GM20000 (cell line): ENCODE results near the gene PPP2R5E.

Experiments used
- DNase-seq: peaks from one replicate; pipeline ENCODE4 v3.0.0; 2012; ENCODE audit warnings: low spot score
- TF ChIP-seq, protein P1 (sequence below): IDR thresholded peaks from 2 replicates; pipeline ENCODE4 v1.5.1; 2012; ENCODE audit warnings: mild to moderate bottlenecking, control low read depth; ENCODE audit errors: extremely low read depth, missing control alignments

Gene PPP2R5E

DNA sequence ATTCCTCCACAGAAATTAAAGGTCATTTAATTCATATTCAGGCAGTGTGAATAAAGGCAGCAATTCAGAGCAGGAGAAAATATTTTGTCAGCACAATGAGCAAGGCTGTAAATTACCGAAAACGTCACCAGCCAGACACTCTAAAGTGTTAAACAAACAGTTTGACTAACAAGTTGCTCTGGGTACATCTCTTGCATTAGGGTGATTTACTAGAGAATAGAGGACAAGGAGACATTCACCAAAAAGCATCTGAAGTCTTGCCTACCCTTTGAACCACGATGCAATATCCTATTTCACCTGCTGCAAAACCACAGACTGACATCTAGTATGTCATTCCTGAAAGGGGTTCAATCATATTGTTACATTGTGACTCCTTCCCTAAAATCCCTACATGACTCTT lies 197.4 kb downstream of the PPP2R5E start:
- DNase-seq, result no peak
- TF ChIP-seq, protein P1, sequence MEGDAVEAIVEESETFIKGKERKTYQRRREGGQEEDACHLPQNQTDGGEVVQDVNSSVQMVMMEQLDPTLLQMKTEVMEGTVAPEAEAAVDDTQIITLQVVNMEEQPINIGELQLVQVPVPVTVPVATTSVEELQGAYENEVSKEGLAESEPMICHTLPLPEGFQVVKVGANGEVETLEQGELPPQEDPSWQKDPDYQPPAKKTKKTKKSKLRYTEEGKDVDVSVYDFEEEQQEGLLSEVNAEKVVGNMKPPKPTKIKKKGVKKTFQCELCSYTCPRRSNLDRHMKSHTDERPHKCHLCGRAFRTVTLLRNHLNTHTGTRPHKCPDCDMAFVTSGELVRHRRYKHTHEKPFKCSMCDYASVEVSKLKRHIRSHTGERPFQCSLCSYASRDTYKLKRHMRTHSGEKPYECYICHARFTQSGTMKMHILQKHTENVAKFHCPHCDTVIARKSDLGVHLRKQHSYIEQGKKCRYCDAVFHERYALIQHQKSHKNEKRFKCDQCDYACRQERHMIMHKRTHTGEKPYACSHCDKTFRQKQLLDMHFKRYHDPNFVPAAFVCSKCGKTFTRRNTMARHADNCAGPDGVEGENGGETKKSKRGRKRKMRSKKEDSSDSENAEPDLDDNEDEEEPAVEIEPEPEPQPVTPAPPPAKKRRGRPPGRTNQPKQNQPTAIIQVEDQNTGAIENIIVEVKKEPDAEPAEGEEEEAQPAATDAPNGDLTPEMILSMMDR, result no peak

DNA sequence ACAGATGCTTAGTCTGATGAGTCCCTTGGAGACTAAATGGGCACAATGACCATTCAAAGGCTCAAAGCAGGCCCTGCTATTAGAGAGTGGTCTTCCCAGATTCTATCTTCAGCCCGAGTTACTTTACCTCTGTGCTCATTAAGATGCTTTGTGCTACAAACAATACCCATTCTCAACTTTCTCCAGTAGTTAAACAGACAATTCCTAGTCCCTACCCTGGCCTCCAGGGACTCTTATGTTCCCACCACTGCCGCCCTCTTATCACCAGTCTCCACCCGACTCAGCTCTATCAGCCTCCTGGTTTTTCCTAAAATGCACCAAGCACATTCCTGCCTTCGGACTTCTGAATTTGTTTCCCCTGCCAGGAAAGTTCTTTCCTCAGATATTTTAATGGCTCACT lies 198.8 kb downstream of the PPP2R5E start:
- TF ChIP-seq, protein P1, result no peak
- no peak for DNase-seq

DNA sequence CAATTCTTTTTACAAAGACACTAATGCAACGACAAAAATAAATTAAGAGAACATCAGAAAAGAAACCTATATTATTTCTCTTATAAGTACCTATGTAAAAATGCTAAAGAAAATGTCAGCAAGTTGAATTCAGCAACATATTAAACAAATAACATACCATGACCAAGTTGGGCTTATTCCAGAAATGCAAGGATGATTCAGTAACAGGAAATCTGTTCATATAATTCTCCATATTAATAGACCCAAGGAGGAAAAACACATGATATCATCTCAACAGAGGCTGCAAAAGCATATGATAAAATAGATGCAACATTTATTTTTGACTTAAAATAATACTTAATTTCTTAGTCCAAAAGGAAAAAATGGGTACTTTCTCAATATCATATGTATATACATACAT lies 199.3 kb downstream of the PPP2R5E start:
- DNase-seq, result no peak

DNA sequence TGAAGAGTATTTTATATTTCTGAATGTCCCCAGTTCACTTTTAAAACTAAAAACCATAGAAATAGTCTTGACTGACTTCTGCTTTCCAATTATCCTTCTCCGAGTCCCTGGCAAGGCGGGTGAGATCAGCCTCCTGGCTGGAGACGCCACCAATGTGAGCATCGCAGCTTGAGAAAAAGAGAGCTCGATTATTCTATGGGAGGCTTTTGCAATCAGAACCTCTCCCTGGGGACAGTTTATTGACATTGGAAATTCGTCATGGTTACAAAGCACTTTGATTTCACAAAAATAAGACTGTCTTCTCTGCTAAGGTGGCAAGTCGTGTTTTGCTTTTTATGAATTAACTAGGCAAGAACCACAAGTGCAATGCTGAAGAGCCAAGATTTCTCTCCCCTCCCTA lies 200.8 kb downstream of the PPP2R5E start:
- TF ChIP-seq, protein P1, result no peak
- DNase-seq, result no peak

More for the DNA sequence above, 199.3 kb downstream of the PPP2R5E start:
- TF ChIP-seq, protein P1, result no peak

DNA sequence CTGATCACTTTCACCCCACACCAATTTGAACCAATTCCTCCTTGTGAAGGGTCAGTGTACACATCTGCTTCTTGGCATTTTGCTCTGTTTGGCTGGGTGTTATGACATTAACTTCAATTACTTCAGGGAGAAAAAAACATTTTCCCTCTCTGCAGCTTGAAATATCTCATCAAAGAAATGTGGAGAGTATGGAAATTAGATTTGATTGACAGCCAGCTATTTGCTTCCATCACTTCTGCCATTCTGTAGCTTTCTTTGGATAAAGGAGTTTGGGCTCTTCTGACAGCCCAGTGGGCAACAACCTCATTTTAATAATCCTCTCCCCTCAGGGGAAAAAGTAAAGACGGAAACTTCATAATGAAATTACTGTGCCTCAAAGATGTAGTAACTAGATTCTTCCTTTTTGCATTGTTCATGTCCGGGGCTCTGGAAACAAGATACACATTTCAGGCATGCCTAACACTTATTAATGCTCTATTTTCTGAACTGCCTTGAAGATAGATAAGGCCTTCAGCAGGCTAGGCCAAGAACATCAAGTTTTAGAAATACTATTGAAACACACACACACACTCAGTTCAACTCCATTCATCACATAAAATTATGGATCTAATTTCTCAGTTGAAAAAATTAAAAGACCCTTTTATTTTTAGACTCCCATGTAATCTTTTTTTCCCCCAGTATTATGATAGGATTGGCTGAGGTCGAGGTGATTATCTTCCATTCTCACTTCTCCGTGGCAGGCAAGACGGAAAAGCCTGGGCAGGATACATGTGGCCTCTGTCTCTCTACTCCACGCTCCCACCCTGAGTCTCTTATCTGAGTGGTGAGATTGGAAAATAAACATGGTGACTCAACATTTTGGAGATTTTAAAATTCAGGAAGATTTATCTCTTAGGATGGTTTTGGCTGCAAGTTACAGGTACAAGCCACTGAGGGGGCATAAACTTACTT lies 214.1 kb downstream of the PPP2R5E start:
- no peak for DNase-seq
- TF ChIP-seq, protein P1, result no peak

DNA sequence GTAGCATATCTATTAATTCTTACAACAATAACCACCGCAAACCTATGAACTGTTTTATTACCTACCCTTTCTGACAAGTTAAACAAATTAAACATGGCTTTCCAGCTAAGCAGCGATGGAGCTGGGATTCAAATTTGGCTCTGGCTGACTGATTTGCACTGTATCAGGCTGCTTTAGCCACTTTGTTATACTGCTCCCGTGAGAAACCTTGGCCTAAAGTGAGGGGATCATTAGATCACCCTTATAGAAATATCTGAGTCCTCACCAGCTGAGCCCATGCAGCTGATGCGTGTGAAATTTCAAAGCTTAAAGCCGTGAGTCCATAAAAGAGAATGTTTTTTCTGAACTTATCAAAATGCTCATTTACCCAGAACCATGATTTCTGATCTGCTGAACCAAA lies 216.3 kb downstream of the PPP2R5E start:
- no peak for DNase-seq
- TF ChIP-seq, protein P1, result no peak

DNA sequence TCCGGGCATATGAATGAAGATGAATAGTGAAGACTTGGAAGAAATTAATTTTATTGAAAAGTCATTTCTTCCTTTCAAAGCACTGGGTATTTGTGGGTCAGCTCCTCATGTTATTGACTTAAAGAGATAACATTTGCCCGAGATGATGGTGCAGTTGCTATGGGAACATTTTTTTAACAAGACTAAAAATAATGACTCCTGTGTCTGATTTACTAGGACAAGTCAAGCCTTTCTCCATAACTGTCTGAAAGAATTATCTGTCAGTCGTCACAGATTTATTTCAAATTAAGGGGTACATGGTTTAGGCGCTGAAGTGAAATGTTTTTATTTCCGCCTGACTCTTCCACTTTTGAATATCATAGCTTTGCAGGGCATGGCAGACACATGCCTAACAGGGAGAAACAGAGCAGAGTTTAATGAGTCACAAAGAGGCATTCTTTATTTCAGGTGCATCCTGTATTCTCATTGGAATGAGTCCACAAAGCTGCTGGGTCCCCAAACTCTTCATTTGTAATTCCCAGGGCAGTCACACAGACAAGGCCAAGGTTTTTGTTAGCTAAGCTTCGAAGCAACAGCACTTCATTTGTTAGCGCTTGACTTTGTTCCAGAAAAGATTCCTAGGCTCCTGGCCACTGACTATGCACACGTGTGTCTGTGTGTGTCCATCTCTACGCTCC lies 220.1 kb downstream of the PPP2R5E start:
- DNase-seq, result no peak
- TF ChIP-seq, protein P1, result no peak
